Mucosa of descending colon (tissue), 3 donors: ENCODE results near the gene CCDC40. TPM values are rescaled to one million over a fixed set of nuclear protein-coding genes. Genes with fewer than 3 reads are reported as not detected.

Experiments used
- ATAC-seq: fragments of 200-7000 bp; cut with Tn5 transposase; one replicate; pipeline ENCODE4 v1.9.1; 2020; ENCODE audit warnings: mild to moderate bottlenecking, moderate library complexity
- DNase-seq, 3 donors: peaks; one replicate each; pipeline ENCODE4 v3.0.0-alpha.2; 2020
- H3K36me3 ChIP-seq: fragments of 200-600 bp; one replicate; pipeline ENCODE4 v1.8.0; 2021; ENCODE audit warnings: low read depth, mild to moderate bottlenecking
- H3K4me1 ChIP-seq: fragments of 200-600 bp; one replicate; pipeline ENCODE4 v1.8.0; 2021; ENCODE audit warnings: low read depth, mild to moderate bottlenecking
- H3K4me3 ChIP-seq: fragments of 200-600 bp; one replicate; pipeline ENCODE4 v1.8.0; 2021; ENCODE audit warnings: mild to moderate bottlenecking
- H3K9me3 ChIP-seq: fragments of 200-600 bp; one replicate; pipeline ENCODE4 v1.8.0; 2021; ENCODE audit warnings: mild to moderate bottlenecking
- intact Hi-C, 2 donors: fragments of 100-400 bp; cut with DNase I in 1 of 2; cut with micrococcal nuclease in 1 of 2; formaldehyde crosslinking; loops; one replicate each; pipeline versions ENCODE4 v1.11.0 to v1.11.1; 2022; cut with DNase I, micrococcal nuclease
- total RNA-seq, 3 donors: library from RNA; stranded (reverse); fragmentation: NEBNext Ultra II Directional in 2 of 3; extraction: Animal tissue kit (Norgen Biotek cat#: 25700) in 2 of 3; gene quantifications; one replicate each; pipeline versions ENCODE4 v1.2.1 to v1.2.4, GENCODE V29; 2021 to 2023
- TF ChIP-seq, protein P1 (sequence below): fragments of 200-600 bp; IDR thresholded peaks from one replicate; pipeline ENCODE4 v1.8.0; 2022; ENCODE audit warnings: antibody characterized with exemption, mild to moderate bottlenecking
- donor health status: DM: no; HTN: no; CAD: no; lungs with moderate emphysema.
- donor health status: DM: no; HTN: no; CAD: no.
- donor health status: DM: no; HTN: yes; CAD: no.

CCDC40 gene
- total RNA-seq, 3 donors from 2014 or later: 2.1 to 5.9 (median 2.7) TPM

- ATAC-seq (no peak), DNase-seq (no peak)
- intact Hi-C loops: no loop called here
- H3K4me3 ChIP-seq: no peak overlapping the region
- no peaks in the 10 kb centered on the region for H3K4me1 ChIP-seq
- TF ChIP-seq, protein P1, sequence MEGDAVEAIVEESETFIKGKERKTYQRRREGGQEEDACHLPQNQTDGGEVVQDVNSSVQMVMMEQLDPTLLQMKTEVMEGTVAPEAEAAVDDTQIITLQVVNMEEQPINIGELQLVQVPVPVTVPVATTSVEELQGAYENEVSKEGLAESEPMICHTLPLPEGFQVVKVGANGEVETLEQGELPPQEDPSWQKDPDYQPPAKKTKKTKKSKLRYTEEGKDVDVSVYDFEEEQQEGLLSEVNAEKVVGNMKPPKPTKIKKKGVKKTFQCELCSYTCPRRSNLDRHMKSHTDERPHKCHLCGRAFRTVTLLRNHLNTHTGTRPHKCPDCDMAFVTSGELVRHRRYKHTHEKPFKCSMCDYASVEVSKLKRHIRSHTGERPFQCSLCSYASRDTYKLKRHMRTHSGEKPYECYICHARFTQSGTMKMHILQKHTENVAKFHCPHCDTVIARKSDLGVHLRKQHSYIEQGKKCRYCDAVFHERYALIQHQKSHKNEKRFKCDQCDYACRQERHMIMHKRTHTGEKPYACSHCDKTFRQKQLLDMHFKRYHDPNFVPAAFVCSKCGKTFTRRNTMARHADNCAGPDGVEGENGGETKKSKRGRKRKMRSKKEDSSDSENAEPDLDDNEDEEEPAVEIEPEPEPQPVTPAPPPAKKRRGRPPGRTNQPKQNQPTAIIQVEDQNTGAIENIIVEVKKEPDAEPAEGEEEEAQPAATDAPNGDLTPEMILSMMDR: no peak
- no peaks in the 10 kb centered on the region for H3K9me3 ChIP-seq
- no peaks in the 10 kb centered on the region for H3K36me3 ChIP-seq
Measured at GRCh38 chr17:80129006-80129565, 92.6 kb downstream of the CCDC40 start.

DNA sequence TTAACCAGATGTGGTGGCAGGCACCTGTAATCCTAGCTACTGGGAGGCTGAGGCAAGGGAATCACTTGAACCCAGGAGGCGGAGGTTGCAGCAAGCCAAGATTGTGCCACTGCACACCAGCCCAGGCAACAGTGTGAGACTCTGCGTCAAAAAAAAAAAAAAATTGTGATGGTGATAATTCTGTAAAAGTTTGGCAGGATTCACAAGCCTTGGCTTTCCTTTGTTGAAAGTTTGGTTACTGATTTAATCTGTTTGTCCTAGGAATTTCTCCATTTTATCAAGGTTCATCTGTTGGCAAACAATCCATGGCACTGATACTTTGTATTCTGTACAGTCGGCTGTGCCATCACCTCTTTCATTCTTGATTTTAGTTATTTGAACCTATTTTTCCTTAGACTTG lies 94.5 kb downstream of the CCDC40 start:
- Histone ChIP-seq H3K4me1 (no peaks in the 10 kb centered on the region), H3K9me3 (no peaks in the 10 kb centered on the region), H3K4me3 (no peak overlapping the region), H3K36me3 (peaks cover 8% of the 10 kb centered on the region)
- DNase-seq (no peak), ATAC-seq (no peak)
- intact Hi-C loops: no loop called here
- TF ChIP-seq, protein P1: no peak

DNA sequence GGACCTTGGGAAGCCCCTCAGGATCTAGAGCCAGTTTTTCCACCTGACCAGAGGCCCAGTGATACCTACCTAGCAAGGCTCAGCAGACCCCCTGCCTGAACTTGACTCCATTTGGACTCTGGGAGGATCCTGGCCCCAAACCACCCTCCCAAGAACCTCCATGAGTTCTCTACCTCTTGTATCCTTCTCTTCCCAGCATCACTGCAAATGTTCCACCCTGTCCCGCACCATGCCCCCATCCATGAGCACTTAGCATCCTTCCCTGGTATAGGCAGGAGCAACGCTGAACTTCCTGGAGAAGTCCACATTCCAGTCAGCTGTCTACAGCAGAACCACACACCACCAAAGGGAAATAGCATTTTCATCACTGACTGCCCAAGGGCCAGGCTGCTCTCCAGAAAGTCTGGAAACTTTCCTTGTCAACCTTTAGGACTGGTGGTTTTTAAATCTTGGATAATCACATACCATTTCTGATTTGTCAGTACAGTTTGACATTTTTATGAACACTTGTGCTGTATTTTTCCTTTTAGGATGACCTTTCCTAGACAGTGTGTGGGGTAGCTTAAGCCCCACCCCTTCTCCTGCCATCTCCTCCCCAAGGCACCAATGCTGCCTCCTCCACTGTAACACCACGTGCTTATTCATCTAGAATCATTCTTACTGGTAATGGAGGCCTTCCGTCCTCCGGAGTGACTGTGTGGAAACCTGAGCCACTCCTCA lies 96.6 kb downstream of the CCDC40 start:
- Histone ChIP-seq H3K9me3 (no peaks in the 10 kb centered on the region), H3K36me3 (peaks cover 20% of the 10 kb centered on the region), H3K4me1 (no peaks in the 10 kb centered on the region), H3K4me3 (no peak overlapping the region)
- TF ChIP-seq, protein P1: no peak
- intact Hi-C loops: no loop called here
- ATAC-seq (no peak), DNase-seq (no peak)

- H3K4me3 ChIP-seq: no peak overlapping the region
- H3K4me1 ChIP-seq: peaks cover 2% of the 10 kb centered on the region
- no peak for DNase-seq
- intact Hi-C loops: no loop called here
- ATAC-seq: no peak
- H3K36me3 ChIP-seq: peaks cover 20% of the 10 kb centered on the region
- TF ChIP-seq, protein P1: no peak
- no peaks in the 10 kb centered on the region for H3K9me3 ChIP-seq
Measured at GRCh38 chr17:80133626-80133970, 97.2 kb downstream of the CCDC40 start.

DNA sequence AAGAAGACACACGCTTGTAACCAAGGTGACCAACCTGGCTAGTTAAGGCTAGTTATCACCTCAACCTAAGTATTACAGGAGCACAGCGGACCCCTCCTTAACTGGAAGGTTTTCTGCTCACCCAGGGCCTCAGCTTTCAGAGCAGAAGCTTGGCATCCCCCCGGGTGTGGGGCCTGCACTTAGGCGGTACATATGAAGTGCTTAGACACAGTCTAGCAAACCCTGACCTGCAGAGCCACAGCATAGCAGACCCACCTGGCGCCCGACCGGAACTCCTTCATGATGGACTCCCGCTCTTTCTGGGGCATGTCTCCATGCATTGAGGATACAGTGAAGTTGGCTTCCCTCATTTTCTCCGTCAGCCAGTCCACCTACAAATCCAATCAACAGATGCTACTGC lies 100.7 kb downstream of the CCDC40 start:
- no peak for DNase-seq
- intact Hi-C loops: no loop called here
- no peak overlapping the region for H3K4me3 ChIP-seq
- TF ChIP-seq, protein P1: no peak
- no peak for ATAC-seq
- H3K36me3 ChIP-seq: peaks cover 24% of the 10 kb centered on the region
- H3K4me1 ChIP-seq: peaks cover 12% of the 10 kb centered on the region
- H3K9me3 ChIP-seq: no peaks in the 10 kb centered on the region
